ENCODE data around the gene PAX2. TPM values are rescaled to one million over a fixed set of nuclear protein-coding genes. Genes with fewer than 3 reads are reported as not detected.

Gene PAX2
- total and polyA plus RNA-seq, 2 of the 13 experiments (the other 11 are each of a cell fraction or from before 2014, with no cell fraction given), result not detected

GRCh38 chr10:100707261-100707848 lies 38.0 kb upstream of the PAX2 start:
- no peaks in the 10 kb centered on the region for H3K79me2 ChIP-seq (ENCODE audit: insufficient read depth, low read length)
- no peak for ATAC-seq
- no peak for FAIRE-seq
- no peaks in the 10 kb centered on the region for H3K4me1 ChIP-seq (ENCODE audit: insufficient read depth, low read length)
- H3K27ac ChIP-seq (ENCODE audit: extremely low read length, insufficient read depth, low read length), result no peak overlapping the region
- POLR2A ChIA-PET, result no interaction called here
- no peak overlapping the region for H2AFZ ChIP-seq (ENCODE audit: low read length)
- H3K36me3 ChIP-seq (replicated peaks in 1 of 2; ENCODE audit: control insufficient read depth in 1 of 2, insufficient read depth in 2 of 2, low read length in 2 of 2), result no peaks in the 10 kb centered on the region
- peaks cover 18 to 44% of the 10 kb centered on the region in 2 experiments for H3K27me3 ChIP-seq (ENCODE audit: control insufficient read depth in 1 of 2, insufficient read depth in 2 of 2, low read length in 2 of 2)
- H3K9me3 ChIP-seq (ENCODE audit: low read length), result no peaks in the 10 kb centered on the region
- in situ Hi-C loops (cut with HindIII; ENCODE audit: extremely low pct_ligation_motif_present, low pct_unique_long_range_greater_than_20kb), result no loop called here
- no TSS peak for BruUV-seq (replicated peaks)
- no peak overlapping the region for H3K4me2 ChIP-seq (ENCODE audit: low read depth, low read length)
- H3K9ac ChIP-seq (ENCODE audit: insufficient read depth, low read depth, low read length), result no peak overlapping the region
- H3K4me3 ChIP-seq (replicated peaks in 1 of 3; ENCODE audit: insufficient read depth in 1 of 3, low read depth in 2 of 3, low read length in 3 of 3), result no peak overlapping the region
- no peaks in the 10 kb centered on the region; the same call in 1 of the 2 replicates for H4K20me1 ChIP-seq (ENCODE audit: insufficient read depth, low read length)
- CTCF ChIA-PET (ENCODE audit: low intra/inter-chr PET ratio, low total read pairs), result no interaction called here
- intact Hi-C loops (cut with micrococcal nuclease; ENCODE audit: unreplicated experiment), result no loop called here
- 51% methylated on average over 6 of the region's 6 CpGs for WGBS (ENCODE audit: low lambda C conversion rate)
- no peak for DNase-seq (ENCODE audit: low spot score)
- TF ChIP-seq KLF6 (CRISPR knock-in tag; IDR thresholded peaks at IDR 0.05) (no peak), NR2F6 (IDR thresholded peaks at IDR 0.05) (no peak), NR2F6 (CRISPR knock-in tag; IDR thresholded peaks at IDR 0.05) (no peak), ZFP36 (IDR thresholded peaks at IDR 0.05; ENCODE audit: borderline replicate concordance, low read depth, low read length, partially characterized antibody) (no peak), ZBTB46 (CRISPR knock-in tag; IDR thresholded peaks at IDR 0.05; ENCODE audit: borderline replicate concordance) (no peak), KAT2B (IDR thresholded peaks at IDR 0.05; ENCODE audit: borderline replicate concordance, low read depth, low read length) (no peak), FOXM1 (CRISPR knock-in tag; IDR thresholded peaks at IDR 0.05) (no peak), ZNF562 (CRISPR knock-in tag; IDR thresholded peaks at IDR 0.05; ENCODE audit: borderline replicate concordance) (no peak), ZNF883 (CRISPR knock-in tag; IDR thresholded peaks at IDR 0.05; ENCODE audit: not compliant biosample characterization) (no peak), MTERF4 (CRISPR knock-in tag; IDR thresholded peaks at IDR 0.05) (no peak), HES4 (CRISPR knock-in tag; IDR thresholded peaks at IDR 0.05; ENCODE audit: borderline replicate concordance) (no peak), ZBTB40 (IDR thresholded peaks at IDR 0.05) (no peak), ZBTB40 (CRISPR knock-in tag; IDR thresholded peaks at IDR 0.05) (no peak)

Data from HepG2 (cell line).